ENCODE measurements around the gene ABCA2. TPM values are rescaled to one million over a fixed set of nuclear protein-coding genes. Genes with fewer than 3 reads are reported as not detected.

Gene ABCA2
- total RNA-seq, 4 donors from 2014 or later, result 51.1 to 204 (median 96.5) TPM

- in situ Hi-C loops (cut with MboI; ENCODE audit: low pct_ligation_motif_present in 1 of 4, low pct_unique_long_range_greater_than_20kb in 1 of 4, low sequenced_read_pairs in 3 of 4), result no loop called here
- TF ChIP-seq CTCF (IDR thresholded peaks at IDR 0.05) (no peak), POLR2A (IDR thresholded peaks at IDR 0.05) (no peak), EP300 (IDR thresholded peaks at IDR 0.05; ENCODE audit: low read depth) (no peak), POLR2AphosphoS5 (IDR thresholded peaks at IDR 0.05) (no peak)
- no peak overlapping the region for H3K4me3 ChIP-seq
- WGBS, 2 donors (ENCODE audit: low coverage in 1 of 2), result 79 to 90% methylated on average over 3 to 15 of the region's 15 CpGs
- H3K27ac ChIP-seq, result no peak overlapping the region
- H3K4me1 ChIP-seq, result peaks cover 3 to 16% (median 5%) of the 10 kb centered on the region in 4 donors
- no peaks in the 10 kb centered on the region for H3K9me3 ChIP-seq
- DNase-seq, result no peak
- no peaks in the 10 kb centered on the region for H3K27me3 ChIP-seq
- no peaks in the 10 kb centered on the region for H3K36me3 ChIP-seq
- intact Hi-C loops (cut with DNase I; ENCODE audit: low total_unique reads), result no loop called here
These were observed 34.3 kb upstream of the ABCA2 start for GRCh38 chr9:137062384-137062783.

GRCh38 chr9:137058521-137059234 is 30.6 kb upstream of the ABCA2 start:
- intact Hi-C loops (cut with DNase I; ENCODE audit: low total_unique reads), result no loop called here
- WGBS, 2 donors (ENCODE audit: low coverage in 1 of 2), result 55 to 70% methylated on average over 2 to 9 of the region's 9 CpGs
- H3K4me1 ChIP-seq, result peaks cover 20 to 48% (median 38%) of the 10 kb centered on the region in 4 donors
- H3K9me3 ChIP-seq, result no peaks in the 10 kb centered on the region
- TF ChIP-seq CTCF (IDR thresholded peaks at IDR 0.05) (no peak), EP300 (IDR thresholded peaks at IDR 0.05; ENCODE audit: low read depth) (no peak), POLR2A (IDR thresholded peaks at IDR 0.05) (no peak)
- peaks cover 7% of the 10 kb centered on the region for H3K27me3 ChIP-seq
- in situ Hi-C loops (cut with MboI; ENCODE audit: low pct_ligation_motif_present in 1 of 4, low pct_unique_long_range_greater_than_20kb in 1 of 4, low sequenced_read_pairs in 3 of 4), result no loop called here
- H3K4me3 ChIP-seq, result no peak overlapping the region
- no peak overlapping the region for H3K27ac ChIP-seq
- H3K36me3 ChIP-seq, result no peaks in the 10 kb centered on the region
- no peak for DNase-seq

GRCh38 chr9:137057545-137057944 is 29.5 kb upstream of the ABCA2 start:
- in situ Hi-C loops (cut with MboI; ENCODE audit: low pct_ligation_motif_present in 1 of 4, low pct_unique_long_range_greater_than_20kb in 1 of 4, low sequenced_read_pairs in 3 of 4), result no loop called here
- WGBS, 2 donors (ENCODE audit: low coverage in 1 of 2), result 26 to 56% methylated on average over 2 to 16 of the region's 16 CpGs
- intact Hi-C loops (cut with DNase I; ENCODE audit: low total_unique reads), result no loop called here
- Histone ChIP-seq H3K4me3 (no peak overlapping the region), H3K27me3 (peaks cover 18% of the 10 kb centered on the region), H3K4me1 (peaks cover 26 to 59% (median 47%) of the 10 kb centered on the region in 4 donors), H3K27ac (peak overlapping the region in 1 of 4 donors; percentile 36), H3K36me3 (no peaks in the 10 kb centered on the region), H3K9me3 (no peaks in the 10 kb centered on the region)
- no peak for DNase-seq
- TF ChIP-seq CTCF (IDR thresholded peaks at IDR 0.05) (no peak), EP300 (IDR thresholded peaks at IDR 0.05; ENCODE audit: low read depth) (no peak), POLR2A (IDR thresholded peaks at IDR 0.05) (no peak), POLR2AphosphoS5 (IDR thresholded peaks at IDR 0.05) (no peak)

- no peak overlapping the region for H3K4me3 ChIP-seq
- in situ Hi-C loops (cut with MboI; ENCODE audit: low pct_ligation_motif_present in 1 of 4, low pct_unique_long_range_greater_than_20kb in 1 of 4, low sequenced_read_pairs in 3 of 4), result no loop called here
- no peaks in the 10 kb centered on the region for H3K36me3 ChIP-seq
- intact Hi-C loops (cut with DNase I; ENCODE audit: low total_unique reads), result no loop called here
- no peaks in the 10 kb centered on the region for H3K9me3 ChIP-seq
- H3K27ac ChIP-seq, result peak overlapping the region in 1 of 4 donors; percentile 89
- peak in 2 of 3 donors; percentile 32 to 41 for TF ChIP-seq POLR2AphosphoS5 (IDR thresholded peaks at IDR 0.05)
- no peak for TF ChIP-seq POLR2A (IDR thresholded peaks at IDR 0.05)
- peak; percentile 50 for DNase-seq
- 54 to 78% methylated on average over 3 to 17 of the region's 17 CpGs for whole genome bisulfite sequencing, 2 donors (ENCODE audit: low coverage in 1 of 2)
- H3K27me3 ChIP-seq, result peaks cover 24% of the 10 kb centered on the region
- peaks cover 26 to 59% (median 47%) of the 10 kb centered on the region in 4 donors for H3K4me1 ChIP-seq
These were observed 28.8 kb upstream of the ABCA2 start for GRCh38 chr9:137056739-137057415.

Measured in transverse colon (tissue), 4 donors.